ENCODE data around the gene BLTP1.

BLTP1 gene

GRCh38 chr4:122178961-122179360 is 26.8 kb downstream of the BLTP1 start:
- no peak for DNase-seq

- DNase-seq, result no peak
Measured at GRCh38 chr4:122195718-122196117, 43.6 kb downstream of the BLTP1 start.

All from femur (tissue), 1 donor.